HG03196 (cell line): ENCODE results near the gene LHFPL6.
"Not testable (repeated sequence)": the region's sequence is repeated elsewhere in the genome, so short reads cannot be mapped to it uniquely, and the experiment has no call there.

Experiments used
- ATAC-seq: cut with Tn5 transposase; IDR thresholded peaks from one replicate; pipeline ENCODE4 v1.9.1; 2021; ENCODE audit not compliant: unreplicated experiment

LHFPL6 gene

GRCh38 chr13:39364947-39365468, 238.0 kb downstream of the LHFPL6 start:
- ATAC-seq = no peak

- ATAC-seq = no peak
These were observed 239.6 kb downstream of the LHFPL6 start for GRCh38 chr13:39363382-39363772.

- ATAC-seq = no peak
These were observed 240.2 kb downstream of the LHFPL6 start for GRCh38 chr13:39362652-39363381.

- no peak for ATAC-seq
These were observed 249.0 kb downstream of the LHFPL6 start for GRCh38 chr13:39353988-39354387.

- ATAC-seq = no peak
These were observed 252.5 kb downstream of the LHFPL6 start for GRCh38 chr13:39350461-39350881.

- ATAC-seq = no peak
These were observed 253.5 kb downstream of the LHFPL6 start for GRCh38 chr13:39349391-39349960.

GRCh38 chr13:39347926-39348901, 254.8 kb downstream of the LHFPL6 start:
- no peak for ATAC-seq

GRCh38 chr13:39345982-39346381, 257.0 kb downstream of the LHFPL6 start:
- no peak for ATAC-seq

GRCh38 chr13:39341251-39341650, 261.7 kb downstream of the LHFPL6 start:
- no peak for ATAC-seq

GRCh38 chr13:39338114-39338513, 264.9 kb downstream of the LHFPL6 start:
- ATAC-seq = not testable (repeated sequence)

GRCh38 chr13:39336937-39337336, 266.1 kb downstream of the LHFPL6 start:
- ATAC-seq = no peak

- no peak for ATAC-seq
These were observed 266.8 kb downstream of the LHFPL6 start for GRCh38 chr13:39336207-39336606.

GRCh38 chr13:39335721-39336120, 267.3 kb downstream of the LHFPL6 start:
- no peak for ATAC-seq

GRCh38 chr13:39330504-39330903, 272.5 kb downstream of the LHFPL6 start:
- no peak for ATAC-seq

- no peak for ATAC-seq
These were observed 273.8 kb downstream of the LHFPL6 start for GRCh38 chr13:39329182-39329639.

GRCh38 chr13:39327172-39327479, 275.9 kb downstream of the LHFPL6 start:
- ATAC-seq = no peak

- ATAC-seq = no peak
These were observed 276.4 kb downstream of the LHFPL6 start for GRCh38 chr13:39326469-39327171.

GRCh38 chr13:39324806-39325311, 278.1 kb downstream of the LHFPL6 start:
- ATAC-seq = no peak

- no peak for ATAC-seq
These were observed 280.0 kb downstream of the LHFPL6 start for GRCh38 chr13:39322836-39323585.

GRCh38 chr13:39321574-39321973, 281.4 kb downstream of the LHFPL6 start:
- ATAC-seq = no peak
